ENCODE results near the gene MGST3.
"Not testable (repeated sequence)": the region's sequence is repeated elsewhere in the genome, so short reads cannot be mapped to it uniquely, and the experiment has no call there.

MGST3 gene

GRCh38 chr1:165659581-165659895 lies 28.5 kb downstream of the MGST3 start:
- no peak for DNase-seq

DNA sequence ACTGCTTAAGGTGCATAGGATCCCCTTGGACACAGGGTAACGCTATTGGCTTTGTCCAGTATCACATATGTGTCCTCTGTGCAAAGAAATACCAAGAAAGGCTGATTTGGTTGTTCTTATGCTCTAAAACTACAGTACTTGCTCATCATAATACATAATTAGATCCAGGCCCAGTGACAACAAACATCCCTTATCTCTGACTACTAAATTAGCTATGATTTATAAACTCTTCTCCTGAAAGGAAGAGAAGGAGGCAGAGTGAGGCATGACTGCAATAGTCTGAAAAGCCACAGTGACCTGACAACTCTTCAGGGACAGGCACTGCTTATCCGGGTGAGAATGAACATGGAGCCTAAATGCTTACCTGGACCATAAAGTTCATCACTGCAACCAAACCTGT lies 30.7 kb downstream of the MGST3 start:
- DNase-seq = no peak

DNA sequence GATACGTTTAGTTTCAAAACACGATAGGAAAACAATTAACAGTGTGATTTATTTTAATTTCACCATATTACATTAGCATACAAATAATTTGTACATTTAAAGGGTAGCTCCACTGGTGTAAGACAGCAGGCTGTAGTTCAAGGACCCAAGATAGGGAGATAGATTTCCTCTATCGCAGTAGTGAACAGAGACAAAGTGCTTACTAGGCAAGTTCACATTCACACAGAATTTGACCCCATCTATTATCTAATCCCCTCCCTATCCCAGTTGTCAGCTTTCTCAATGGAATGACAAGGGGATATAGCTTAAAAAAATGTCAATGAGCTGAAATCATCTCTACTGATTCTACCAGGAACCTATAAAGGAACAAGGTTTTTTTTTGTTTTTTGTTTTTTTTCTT lies 31.2 kb downstream of the MGST3 start:
- DNase-seq = no peak

DNA sequence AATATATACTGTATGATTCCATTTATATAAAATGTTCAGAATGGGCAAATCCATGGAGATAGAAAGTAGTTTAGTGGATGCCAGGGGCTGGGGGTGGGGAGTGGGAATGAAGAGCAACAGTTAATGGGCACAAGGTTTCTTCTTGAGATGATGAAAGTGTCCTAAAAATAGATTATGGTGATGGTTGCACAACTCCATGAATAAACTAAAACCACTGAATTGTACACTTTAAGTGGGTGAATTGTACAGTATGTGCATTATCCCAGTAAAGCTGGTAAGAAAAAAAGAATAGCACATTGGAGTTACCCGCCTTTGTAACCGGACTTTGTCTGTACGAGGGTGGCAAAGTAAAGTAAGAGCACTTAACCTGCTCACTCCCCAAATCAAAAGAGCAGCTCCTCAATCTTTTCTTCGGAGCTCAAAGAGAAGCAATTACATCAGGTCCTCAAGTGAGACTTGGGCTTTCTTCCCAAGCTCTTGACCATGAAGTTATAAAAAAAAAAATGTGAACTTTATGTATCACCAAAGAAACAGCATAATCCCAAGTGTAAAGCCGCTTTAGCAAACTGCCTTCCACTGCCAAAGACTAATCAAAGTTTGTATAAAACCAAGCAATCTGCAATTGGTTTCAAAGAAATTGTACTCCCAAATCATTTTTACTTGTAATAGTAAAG lies 35.3 kb downstream of the MGST3 start:
- no peak for DNase-seq

DNA sequence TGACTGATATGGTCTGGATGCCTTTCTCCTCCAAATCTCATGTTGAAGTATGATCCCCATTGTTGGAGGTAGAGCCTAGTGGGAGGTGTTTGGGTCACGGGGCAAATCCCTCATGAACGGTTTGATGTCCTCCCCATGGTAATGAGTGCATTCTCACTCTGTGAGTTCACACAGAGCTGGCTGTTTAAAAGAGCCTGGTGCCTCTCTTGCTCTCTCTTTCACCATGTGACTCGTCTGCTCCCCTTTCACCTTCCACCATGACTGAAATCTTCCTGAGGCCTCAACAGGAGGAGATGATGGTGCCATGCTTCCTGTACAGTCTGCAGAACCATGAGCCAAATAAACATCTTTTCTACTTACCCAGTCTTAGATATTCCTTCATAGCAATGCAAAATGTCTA lies 37.1 kb downstream of the MGST3 start:
- DNase-seq = no peak

GRCh38 chr1:165671526-165671925 lies 40.5 kb downstream of the MGST3 start:
- DNase-seq = no peak

DNA sequence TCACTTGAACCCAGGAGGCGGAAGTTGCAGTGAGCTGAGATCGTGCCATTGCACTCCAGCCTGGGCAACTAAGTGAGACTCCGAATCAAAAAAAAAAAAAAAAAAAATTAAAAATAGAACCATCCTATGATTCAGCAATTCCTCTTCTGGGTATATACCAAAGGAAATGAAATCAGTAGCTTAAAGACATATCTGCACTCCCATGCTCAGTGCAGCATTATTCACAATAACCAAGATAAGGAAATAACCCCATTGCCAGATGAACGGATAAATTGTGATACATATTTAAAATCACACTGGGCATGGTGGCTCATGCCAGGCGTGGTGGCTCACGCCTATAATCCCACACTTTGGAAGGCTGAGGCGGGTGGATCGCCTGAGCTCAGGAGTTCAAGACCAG lies 43.6 kb downstream of the MGST3 start:
- no peak for DNase-seq

DNA sequence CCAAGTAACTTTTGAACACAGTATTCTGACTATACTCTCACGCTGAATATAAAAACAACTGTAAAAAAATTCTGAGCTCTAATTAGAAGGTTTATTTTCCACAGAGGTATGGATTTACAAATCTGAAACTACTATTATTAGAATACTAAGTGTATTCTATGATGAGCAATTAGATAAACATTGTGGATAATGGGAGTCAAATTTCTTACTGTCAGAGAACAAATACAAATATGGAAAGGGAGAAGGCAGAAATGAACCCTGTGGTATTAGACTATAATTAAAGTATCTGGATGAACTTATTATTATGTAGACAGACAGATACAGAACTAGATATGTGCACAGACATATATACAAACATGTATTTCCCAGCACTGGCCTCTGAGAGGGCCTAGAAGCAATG lies 44.8 kb downstream of the MGST3 start:
- DNase-seq = no peak

GRCh38 chr1:165678509-165678908 lies 47.5 kb downstream of the MGST3 start:
- no peak for DNase-seq

- DNase-seq = no peak
Observed at GRCh38 chr1:165679282-165680036, 48.4 kb downstream of the MGST3 start.

DNA sequence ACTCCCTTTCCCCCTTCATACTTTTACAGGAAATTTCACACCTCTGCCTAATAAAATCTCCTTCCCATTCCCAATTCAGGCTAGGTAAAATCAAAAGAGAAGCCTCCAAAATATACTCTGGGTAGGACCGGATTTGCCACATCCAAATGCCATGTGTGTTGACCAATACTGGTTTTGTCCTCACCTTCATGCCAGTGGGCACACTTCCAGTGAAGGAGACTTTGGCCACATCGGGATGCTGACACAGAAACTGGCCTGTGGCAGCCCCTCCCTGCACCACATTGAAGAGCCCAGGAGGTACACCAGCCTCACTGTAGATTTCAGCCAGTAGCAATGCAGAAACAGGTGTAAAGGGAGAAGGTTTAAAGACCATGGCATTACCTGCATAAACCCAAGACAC lies 49.3 kb downstream of the MGST3 start:
- no peak for DNase-seq

DNA sequence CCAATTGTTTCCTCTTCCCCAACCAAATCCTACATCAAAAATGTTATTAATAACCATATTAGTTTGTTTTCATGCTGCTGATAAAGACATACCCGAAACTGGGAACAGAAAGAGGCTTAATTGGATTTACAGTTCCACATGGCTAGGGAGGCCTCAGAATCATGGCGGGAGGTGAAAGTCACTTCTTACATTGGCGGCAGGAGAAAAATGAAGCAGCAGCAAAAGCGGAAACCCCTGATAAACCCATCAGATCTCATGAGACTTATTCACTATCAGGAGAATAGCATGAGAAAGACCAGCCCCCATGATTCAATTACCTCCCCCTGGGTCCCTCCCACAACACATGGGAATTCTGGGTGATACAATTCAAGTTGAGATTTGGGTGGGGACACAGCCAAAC lies 49.7 kb downstream of the MGST3 start:
- DNase-seq = not testable (repeated sequence)

- DNase-seq = no peak
Observed at GRCh38 chr1:165683848-165684485, 52.9 kb downstream of the MGST3 start.

DNA sequence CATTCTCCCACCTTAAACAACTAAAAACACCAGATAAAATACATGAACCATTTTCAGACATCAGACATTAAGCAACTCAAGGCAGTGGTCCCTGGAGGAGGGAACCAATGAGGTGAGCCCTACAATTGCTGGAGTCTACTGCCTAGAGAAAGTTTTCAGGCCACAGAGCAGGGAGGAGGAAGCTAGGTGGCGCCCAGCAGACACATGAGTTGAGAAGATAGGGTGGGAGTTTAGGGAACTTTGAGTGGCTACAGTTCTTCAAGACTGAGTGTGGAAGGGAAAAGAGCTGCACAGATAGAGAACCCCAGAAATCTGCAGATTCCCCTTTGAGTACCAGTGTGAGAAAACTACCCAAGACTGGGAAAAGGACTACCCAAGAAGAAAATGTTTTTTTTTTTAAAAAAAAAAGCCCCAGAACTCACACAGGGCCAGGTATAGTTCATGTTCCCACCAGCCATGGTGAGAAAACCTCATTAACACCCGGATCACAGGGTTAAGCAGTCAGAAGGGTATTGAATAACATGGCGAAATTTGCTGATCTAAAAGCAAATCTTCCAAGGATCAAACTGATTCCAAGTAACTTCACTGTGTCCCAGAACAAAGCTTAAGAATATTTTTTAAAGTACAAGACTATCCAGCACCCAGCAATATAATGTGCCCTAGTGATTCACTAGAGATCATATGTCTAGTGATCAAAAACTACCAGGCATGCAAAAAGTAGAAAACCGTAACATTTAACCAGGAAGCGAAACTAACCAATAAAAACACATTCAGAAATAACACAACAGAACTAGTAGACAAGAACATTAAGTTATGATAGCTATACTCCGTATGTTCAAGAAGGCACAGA lies 55.3 kb downstream of the MGST3 start:
- DNase-seq = no peak

- no peak for DNase-seq
Observed at GRCh38 chr1:165686971-165687433, 56.0 kb downstream of the MGST3 start.

GRCh38 chr1:165688046-165688445 lies 57.0 kb downstream of the MGST3 start:
- no peak for DNase-seq

DNA sequence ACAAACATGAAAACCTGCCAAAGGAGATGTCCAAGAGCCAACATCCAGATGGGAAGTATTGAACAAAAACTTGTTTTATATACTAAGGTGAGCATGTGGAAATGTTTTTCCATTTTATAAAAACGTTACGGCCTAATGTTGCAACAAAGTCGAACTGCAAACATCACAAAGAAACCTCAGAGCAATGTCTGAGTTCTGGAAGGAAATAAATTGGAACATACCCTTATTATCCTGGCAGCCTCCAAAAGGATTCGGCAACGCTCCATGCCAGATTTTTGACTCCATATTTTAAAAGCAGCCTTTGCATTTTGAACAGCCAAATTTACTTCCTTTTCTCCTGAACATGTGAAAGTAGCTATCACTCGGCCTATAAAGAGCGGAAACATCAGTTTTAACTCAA lies 64.0 kb downstream of the MGST3 start:
- no peak for DNase-seq

- DNase-seq = no peak
Observed at GRCh38 chr1:165696625-165697100, 65.6 kb downstream of the MGST3 start.

DNA sequence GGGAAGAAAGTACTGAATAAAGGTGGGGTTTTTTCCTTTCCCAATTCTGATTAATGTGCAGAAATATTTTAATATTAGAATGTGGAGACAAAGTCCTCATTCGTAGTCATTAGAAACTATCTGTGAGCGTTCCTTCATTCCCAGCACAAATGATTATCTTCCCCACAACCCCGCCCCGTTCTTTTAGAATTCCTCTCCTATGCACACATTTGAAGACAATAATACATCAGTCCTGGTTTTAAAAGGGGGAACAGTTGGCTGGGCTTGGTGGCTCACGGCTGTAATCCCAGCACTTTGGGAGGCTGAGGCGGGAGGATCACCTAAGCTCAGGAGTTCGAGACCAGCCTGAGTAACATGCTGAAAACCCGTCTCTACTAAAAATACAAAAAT lies 66.5 kb downstream of the MGST3 start:
- no peak for DNase-seq

GRCh38 chr1:165697881-165698760 lies 67.1 kb downstream of the MGST3 start, which contains the start of gene ALDH9A1:
Gene ALDH9A1, minus strand, starts transcription at chr1:165698562. Its CDS starts 4 bp downstream, at chr1:165698558.
- peak; percentile 93 for DNase-seq

- DNase-seq = no peak
Observed at GRCh38 chr1:165698761-165699052, 67.7 kb downstream of the MGST3 start.

DNA sequence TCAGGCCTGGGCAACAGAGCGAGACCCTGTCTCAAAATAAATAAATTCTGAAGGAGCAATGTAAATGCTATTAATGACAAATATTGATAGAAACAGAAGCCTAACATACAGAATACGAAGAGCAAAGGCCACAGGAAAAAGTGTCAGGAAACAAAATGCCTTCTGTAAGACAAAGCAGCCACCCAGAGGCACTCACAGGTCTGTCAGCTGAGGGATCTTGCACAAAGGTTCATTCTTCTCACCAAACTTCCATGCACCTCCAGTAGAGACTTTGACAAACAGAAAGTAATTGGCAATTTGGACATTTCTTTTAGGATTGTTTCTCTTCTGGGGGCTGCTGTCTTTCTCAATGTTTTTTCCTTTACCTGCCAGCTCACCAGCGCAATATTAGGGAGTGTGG lies 68.5 kb downstream of the MGST3 start:
- DNase-seq = no peak
